H1 (cell line): Measurements from ENCODE around the gene TNS1. TPM values are rescaled to one million over a fixed set of nuclear protein-coding genes. Genes with fewer than 3 reads are reported as not detected.

Experiments
- CTCF ChIA-PET: fragments of 300-600 bp; sonication (Branson Sonifier 250); formaldehyde crosslinking; loops from one replicate; lab custom pipeline; 2021; ENCODE audit not compliant: partially characterized antibody; lab: Charles Lee
- POLR2A ChIA-PET: fragments of 300-600 bp; sonication (Branson Sonifier 250); formaldehyde crosslinking; loops from one replicate; lab custom pipeline; 2021; ENCODE audit warnings: inconsistent platforms; ENCODE audit not compliant: partially characterized antibody; lab: Charles Lee
- DNase-seq, 2 experiments: peaks; one replicate each; pipeline versions ENCODE4 v3.0.0 to v3.0.0-alpha.2; 2010 to 2022; ENCODE audit warnings: low spot score in 2 of 2, low read depth in 1 of 2, mixed read lengths in 1 of 2
- FAIRE-seq: peaks from 2 replicates; lab custom pipeline; 2011; peaks lifted over from hg19 to GRCh38; lab: Jason Lieb, UNC
- H2AFZ ChIP-seq: 2 replicates; pipeline ENCODE4 v1.8.1; 2012; ENCODE audit warnings: low read length, inconsistent platforms
- H2AK5ac ChIP-seq: 2 replicates; pipeline ENCODE4 v1.6.1; 2013; ENCODE audit warnings: low read depth, low read length
- H2BK120ac ChIP-seq: replicated peaks from 2 replicates; pipeline ENCODE3; 2013; ENCODE audit warnings: low read depth, low read length, inconsistent platforms
- H2BK12ac ChIP-seq: 2 replicates; pipeline ENCODE4 v1.6.1; 2013; ENCODE audit warnings: low read depth, low read length
- H2BK15ac ChIP-seq: 2 replicates; pipeline ENCODE4 v1.6.1; 2013; ENCODE audit warnings: low read length
- H2BK20ac ChIP-seq: 2 replicates; pipeline ENCODE4 v1.6.1; 2013; ENCODE audit warnings: low read length
- H2BK5ac ChIP-seq: 2 replicates; pipeline ENCODE4 v1.6.1; 2013; ENCODE audit warnings: low read depth, low read length
- H3K14ac ChIP-seq: 2 replicates; pipeline ENCODE4 v1.6.1; 2013; ENCODE audit warnings: inconsistent platforms; ENCODE audit not compliant: insufficient read length
- H3K18ac ChIP-seq: 2 replicates; pipeline ENCODE4 v1.6.1; 2013; ENCODE audit warnings: low read length; ENCODE audit errors: extremely low read depth
- H3K23ac ChIP-seq: 2 replicates; pipeline ENCODE4 v1.6.1; 2013; ENCODE audit warnings: inconsistent platforms; ENCODE audit not compliant: insufficient read length
- H3K23me2 ChIP-seq: 2 replicates; pipeline ENCODE4 v1.6.1; 2013; ENCODE audit warnings: low read depth, low read length
- H3K27ac ChIP-seq: 2 replicates; pipeline ENCODE4 v1.6.1; 2011; ENCODE audit warnings: low read depth, low read length, inconsistent platforms
- H3K27me3 ChIP-seq, 4 experiments: replicated peaks in 1 of 4; 1 replicate in 1 of 4; 2 replicates in 3 of 4; pipeline versions ENCODE4 v1.6.1 to v1.8.1; 2011 to 2013; ENCODE audit warnings: low read length in 3 of 4, mild to moderate bottlenecking in 3 of 4, inconsistent platforms in 2 of 4, mixed read lengths in 2 of 4, moderate library complexity in 1 of 4; ENCODE audit not compliant: control insufficient read depth in 3 of 4, insufficient read depth in 3 of 4; ENCODE audit errors: extremely low read depth in 1 of 4
- H3K36me3 ChIP-seq, 4 experiments: 2 replicates each; pipeline versions ENCODE4 v1.6.1 to v1.8.1; 2011 to 2013; ENCODE audit warnings: mild to moderate bottlenecking in 4 of 4, low read length in 3 of 4, moderate library complexity in 2 of 4, control low read depth in 1 of 4, inconsistent platforms in 1 of 4; ENCODE audit not compliant: insufficient read depth in 4 of 4, control insufficient read depth in 2 of 4
- H3K4ac ChIP-seq: replicated peaks from 2 replicates; pipeline ENCODE3; 2013; ENCODE audit warnings: low read length, low read depth, mixed read lengths, inconsistent platforms; ENCODE audit not compliant: insufficient read length
- H3K4me1 ChIP-seq, 4 experiments: replicated peaks in 1 of 4; 1 replicate in 1 of 4; 2 replicates in 3 of 4; pipeline versions ENCODE4 v1.6.1 to v1.8.1; 2011 to 2013; ENCODE audit warnings: low read length in 3 of 4, inconsistent platforms in 2 of 4, mixed read lengths in 1 of 4; ENCODE audit not compliant: insufficient read depth in 4 of 4, control insufficient read depth in 3 of 4
- H3K4me2 ChIP-seq, 2 experiments: 2 replicates each; pipeline versions ENCODE4 v1.6.1 to v1.8.1; 2011 to 2013; ENCODE audit warnings: low read depth in 2 of 2, low read length in 2 of 2, control low read depth in 1 of 2, inconsistent platforms in 1 of 2, mild to moderate bottlenecking in 1 of 2; ENCODE audit not compliant: insufficient read depth in 1 of 2
- H3K4me3 ChIP-seq, 4 experiments: fragments of 200-600, 300-600 bp in 1 of 4; sonication (generic), shearing (Covaris generic), sonication (Bioruptor Twin) in 1 of 4; 2 replicates each; pipeline versions ENCODE4 v1.5.1 to v1.8.1; 2011 to 2016; ENCODE audit warnings: low read length in 4 of 4, low read depth in 3 of 4, control low read depth in 2 of 4, inconsistent platforms in 2 of 4, mild to moderate bottlenecking in 2 of 4, mixed read lengths in 1 of 4, moderate library complexity in 1 of 4; ENCODE audit not compliant: insufficient read depth in 2 of 4; ENCODE audit errors: extremely low read depth in 1 of 4
- H3K56ac ChIP-seq: replicated peaks from 2 replicates; pipeline ENCODE3; 2013; ENCODE audit warnings: low read depth, mild to moderate bottlenecking, mixed read lengths, low read length, inconsistent platforms; ENCODE audit not compliant: insufficient read length
- H3K79me1 ChIP-seq: 2 replicates; pipeline ENCODE4 v1.6.1; 2013; ENCODE audit warnings: low read depth, low read length, control low read depth
- H3K79me2 ChIP-seq, 2 experiments: 2 replicates each; pipeline versions ENCODE4 v1.6.1 to v1.8.1; 2012 to 2013; ENCODE audit warnings: low read length in 2 of 2, mild to moderate bottlenecking in 2 of 2, inconsistent platforms in 1 of 2; ENCODE audit not compliant: insufficient read depth in 2 of 2, control insufficient read depth in 1 of 2
- H3K9ac ChIP-seq, 4 experiments: replicated peaks in 1 of 4; 1 replicate in 1 of 4; 2 replicates in 3 of 4; pipeline versions ENCODE4 v1.6.1 to v1.8.1; 2011 to 2013; ENCODE audit warnings: low read depth in 3 of 4, low read length in 3 of 4, control low read depth in 2 of 4, mild to moderate bottlenecking in 2 of 4, moderate library complexity in 2 of 4, inconsistent platforms in 1 of 4; ENCODE audit errors: extremely low read depth in 1 of 4
- H3K9me3 ChIP-seq, 2 experiments: 2 replicates each; pipeline versions ENCODE4 v1.6.1 to v1.8.1; 2012 to 2013; ENCODE audit warnings: mild to moderate bottlenecking in 2 of 2, moderate library complexity in 2 of 2, control low read depth in 1 of 2, inconsistent platforms in 1 of 2, low read depth in 1 of 2, low read length in 1 of 2, mixed read lengths in 1 of 2; ENCODE audit not compliant: insufficient read depth in 2 of 2
- H4K20me1 ChIP-seq, 2 experiments: replicated peaks in 1 of 2; 2 replicates each; pipeline versions ENCODE3 to v1.8.1; 2011 to 2013; ENCODE audit warnings: inconsistent platforms in 2 of 2, low read length in 2 of 2, mild to moderate bottlenecking in 1 of 2; ENCODE audit not compliant: insufficient read depth in 2 of 2, control insufficient read depth in 1 of 2
- H4K5ac ChIP-seq: 2 replicates; pipeline ENCODE4 v1.6.1; 2013; ENCODE audit warnings: low read length, low read depth, mixed read lengths, inconsistent platforms; ENCODE audit not compliant: insufficient read length
- H4K8ac ChIP-seq: 2 replicates; pipeline ENCODE4 v1.8.0; 2013; ENCODE audit warnings: mild to moderate bottlenecking, moderate library complexity, low read length, inconsistent platforms; ENCODE audit not compliant: insufficient read depth; ENCODE audit errors: extremely low read depth
- H4K91ac ChIP-seq: replicated peaks from 2 replicates; pipeline ENCODE3; 2013; ENCODE audit warnings: low read length, mixed read lengths, inconsistent platforms; ENCODE audit not compliant: insufficient read length
- ATF3 ChIP-seq: IDR thresholded peaks from 2 replicates; pipeline ENCODE4 v1.6.1; 2011; ENCODE audit warnings: low read depth, mild to moderate bottlenecking, low read length; ENCODE audit not compliant: insufficient read depth
- CTCF ChIP-seq, 3 experiments: IDR thresholded peaks; 1 replicate in 2 of 3; 2 replicates in 1 of 3; pipeline versions ENCODE4 v1.5.1 to v1.6.1; 2011; ENCODE audit warnings: low read length in 3 of 3, mild to moderate bottlenecking in 3 of 3, inconsistent platforms in 2 of 3, low read depth in 1 of 3, moderate library complexity in 1 of 3; ENCODE audit not compliant: insufficient read depth in 1 of 3; ENCODE audit errors: control extremely low read depth in 1 of 3
- EZH2 ChIP-seq: fragments of 200-600 bp; sonication (generic); IDR thresholded peaks from 2 replicates; pipeline ENCODE4 v1.7.1; 2012; ENCODE audit warnings: low read depth, mild to moderate bottlenecking, moderate library complexity, low read length, inconsistent platforms; ENCODE audit not compliant: severe bottlenecking
- PHF8 ChIP-seq: fragments of 200-600 bp; sonication (generic); conservative IDR thresholded peaks from 2 replicates; pipeline ENCODE4 v1.7.1; 2012; ENCODE audit warnings: low read depth, mild to moderate bottlenecking, inconsistent platforms, low read length, moderate library complexity
- RAD21 ChIP-seq, 2 experiments: IDR thresholded peaks in 1 of 2; conservative IDR thresholded peaks in 1 of 2; 2 replicates each; pipeline ENCODE4 v1.6.1; 2011; ENCODE audit warnings: low read depth in 2 of 2, low read length in 2 of 2, improper control_type of control experiment in 1 of 2, inconsistent platforms in 1 of 2, mild to moderate bottlenecking in 1 of 2, moderate library complexity in 1 of 2
- WGBS, 2 experiments: shearing (Covaris generic) in 1 of 2; methylation state at CpG; one replicate each; pipeline versions ENCODE4 v1.1.6 to v1.1.7; 2013 to 2015; ENCODE audit warnings: low lambda C conversion rate in 2 of 2, mixed read lengths in 2 of 2, inconsistent platforms in 1 of 2, low coverage in 1 of 2, missing lambda C conversion rate in 1 of 2; ENCODE audit not compliant: insufficient replicate concordance in 2 of 2, insufficient coverage in 1 of 2, insufficient read length in 1 of 2; ENCODE audit errors: extremely low coverage in 1 of 2, missing lambda C conversion rate in 1 of 2; 5-methylcytosine and 5-hydroxymethylcytosine counted together
- polyA plus RNA-seq, 7 experiments: library from polyadenylated mRNA; depleted of rRNA in 3 of 7; stranded (reverse) in 5 of 7; unstranded in 2 of 7; fragments of >200 nt in 5 of 7; fragments of 200-250 nt in 2 of 7; gene quantifications; 1 replicate in 5 of 7; 2 replicates in 1 of 7; 4 replicates in 1 of 7; pipeline versions ENCODE4 v1.2.1 to v1.2.3, GENCODE V29; 2011 to 2013; ENCODE audit warnings: missing spikeins in 2 of 7, mixed read lengths in 2 of 7
- total RNA-seq: library from RNA; stranded (reverse); fragmentation: NEBNext Ultra II Directional; extraction: Animal tissue kit (Norgen Biotek cat#: 25700); gene quantifications from 2 replicates; pipeline ENCODE4 v1.2.1, GENCODE V29; 2021
- TF ChIP-seq, protein P1 (sequence below): IDR thresholded peaks from 2 replicates; pipeline ENCODE4 v1.6.1; 2012; ENCODE audit warnings: inconsistent platforms

Gene TNS1
- total and polyA plus RNA-seq, 2 of the 8 experiments (the other 6 are each of a cell fraction or from before 2014, with no cell fraction given): 1.5 to 5.1 TPM

- DNase-seq (no peak), FAIRE-seq (no peak)
- no peak overlapping the region for H4K91ac ChIP-seq
- no peak overlapping the region for H3K14ac ChIP-seq
- H3K36me3 ChIP-seq: no peaks in the 10 kb centered on the region
- peak overlapping the region; percentile 8; the same call in 1 of the 2 replicates for H2BK5ac ChIP-seq
- H4K20me1 ChIP-seq: no peaks in the 10 kb centered on the region
- CTCF ChIA-PET: interaction anchor here (0.6 to 12.9 kb wide), 19 partner anchors 9 to 131 kb away, joined by 3 to 121 read pairs (median 6); no protein-coding TSS in a partner anchor
- 0 out of 2 replicates have a peak overlapping the region, but pooled peaks have one; percentile 4 for H2BK12ac ChIP-seq
- no peaks in the 10 kb centered on the region; the same call in 1 of the 2 replicates for H3K23me2 ChIP-seq
- H4K8ac ChIP-seq: no peak overlapping the region
- no peak overlapping the region for H3K4me3 ChIP-seq
- no peak overlapping the region for H3K9ac ChIP-seq
- no peaks in the 10 kb centered on the region for H3K79me1 ChIP-seq
- H2BK20ac ChIP-seq: 0 out of 2 replicates have a peak overlapping the region, but pooled peaks have one; percentile 0
- H3K9me3 ChIP-seq: no peaks in the 10 kb centered on the region
- H3K23ac ChIP-seq: no peak overlapping the region
- H3K79me2 ChIP-seq: no peaks in the 10 kb centered on the region
- no peak overlapping the region for H4K5ac ChIP-seq
- H3K4me2 ChIP-seq: peak overlapping the region; percentile 35 to 59
- POLR2A ChIA-PET: interaction anchor here (1.4 kb wide), 1 partner anchor 9 kb away, joined by 4 read pairs; no protein-coding TSS in a partner anchor
- H3K4me1 ChIP-seq: peaks cover 9 to 48% (median 33%) of the 10 kb centered on the region in 4 experiments
- H2AK5ac ChIP-seq: peak overlapping the region; percentile 4; the same call in 1 of the 2 replicates
- 0 out of 2 replicates have a peak overlapping the region, but pooled peaks have one; percentile 17 for H2AFZ ChIP-seq
- H2BK120ac ChIP-seq: no peak overlapping the region
- peak overlapping the region; percentile 75; the same call in 1 of the 2 replicates for H3K18ac ChIP-seq
- WGBS, 2 experiments: 39% methylated on average over 19 of the region's 20 CpGs; no CpG with 5 or more reads in 1 of the 2 experiments
- H2BK15ac ChIP-seq: no peak overlapping the region
- H3K27ac ChIP-seq: no peak overlapping the region
- no peak overlapping the region for H3K56ac ChIP-seq
- H3K4ac ChIP-seq: no peak overlapping the region
- H3K27me3 ChIP-seq: peaks cover 0 to 4% (median 0%) of the 10 kb centered on the region in 4 experiments; a peak in 3 of 7 replicates
- TF ChIP-seq EZH2 (no peak), CTCF (IDR thresholded peaks at IDR 0.05; ENCODE audit: control extremely low read depth in 1 of 3, insufficient read depth in 1 of 3, low read depth in 1 of 3, low read length in 3 of 3) (peak; percentile 53 to 63 (median 55)), RAD21 (IDR thresholded peaks at IDR 0.05 in 1 of 2, conservative IDR thresholded peaks at IDR 0.05 in 1 of 2; ENCODE audit: low read depth in 2 of 2, low read length in 2 of 2) (peak in 1 of 2 experiments; percentile 45; a peak in 3 of 4 replicates), PHF8 (no peak), ATF3 (no peak)
- TF ChIP-seq, protein P1, sequence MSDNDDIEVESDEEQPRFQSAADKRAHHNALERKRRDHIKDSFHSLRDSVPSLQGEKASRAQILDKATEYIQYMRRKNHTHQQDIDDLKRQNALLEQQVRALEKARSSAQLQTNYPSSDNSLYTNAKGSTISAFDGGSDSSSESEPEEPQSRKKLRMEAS: peak; percentile 32; the same call in 1 of the 2 replicates
Observed at GRCh38 chr2:217918308-217919024, 84.3 kb downstream of the TNS1 start.
